GM21528 (cell line): ENCODE measurements around the gene RIT2.

Source experiments
- ATAC-seq: cut with Tn5 transposase; IDR thresholded peaks from one replicate; pipeline ENCODE4 v1.9.1; 2021; ENCODE audit warnings: mild to moderate bottlenecking, moderate library complexity; ENCODE audit not compliant: unreplicated experiment, low FRiP score

RIT2 gene

DNA sequence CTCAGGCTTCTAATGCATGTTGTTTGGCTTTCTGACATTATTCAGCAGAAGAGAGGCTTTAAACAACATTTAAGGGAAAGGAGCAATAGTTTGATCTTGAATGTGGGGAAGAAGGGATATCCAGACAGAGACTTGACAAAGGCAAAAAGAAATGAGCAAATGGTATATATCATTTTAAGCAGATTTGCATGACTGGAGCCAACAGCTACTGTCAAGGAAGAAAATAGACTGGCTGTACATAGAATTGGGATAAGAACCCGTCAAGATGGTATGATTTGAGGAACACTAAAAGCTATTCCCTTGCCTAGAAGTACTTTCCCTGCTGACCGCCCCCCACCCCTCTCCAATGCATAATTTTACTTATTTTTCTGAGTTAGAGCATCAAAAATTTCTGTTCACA, 174.5 kb downstream of the RIT2 start:
- no peak for ATAC-seq

DNA sequence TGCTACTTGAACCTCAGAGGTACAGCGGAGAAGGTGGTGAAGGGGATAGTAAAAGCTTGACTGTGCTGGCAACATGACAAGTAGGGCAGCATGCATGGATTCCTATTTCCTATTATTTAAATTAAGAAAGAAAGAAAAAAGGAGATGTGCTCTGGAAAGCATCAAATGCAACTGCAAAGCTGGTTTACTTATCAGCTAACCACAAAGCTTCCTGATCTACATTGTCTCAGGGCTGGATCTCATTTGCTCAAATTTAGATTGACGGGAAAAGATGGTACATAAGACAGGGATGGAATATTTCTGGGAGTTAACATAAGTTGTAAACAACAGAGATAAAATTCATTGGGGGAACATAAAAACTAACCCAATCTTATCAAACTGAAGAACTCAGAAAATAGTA, 178.0 kb downstream of the RIT2 start:
- no peak for ATAC-seq

DNA sequence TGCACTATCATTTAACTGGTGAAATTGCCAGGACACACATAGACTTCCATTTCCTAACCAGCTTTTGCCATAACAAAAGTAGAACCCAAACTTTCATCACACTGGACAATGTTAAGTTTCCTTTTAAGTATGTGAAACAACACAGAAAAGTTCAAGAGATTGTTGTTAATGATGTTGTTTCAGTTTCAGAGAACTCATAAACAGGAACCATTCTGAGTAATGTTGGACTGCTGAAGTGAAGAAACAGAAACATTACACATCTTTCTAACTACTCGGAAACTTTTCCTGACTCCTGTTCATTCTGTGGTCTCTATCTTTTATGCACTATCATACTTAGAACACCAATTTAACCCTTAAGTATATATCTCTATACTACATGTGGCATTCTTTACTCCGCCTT, 179.2 kb downstream of the RIT2 start:
- no peak for ATAC-seq

DNA sequence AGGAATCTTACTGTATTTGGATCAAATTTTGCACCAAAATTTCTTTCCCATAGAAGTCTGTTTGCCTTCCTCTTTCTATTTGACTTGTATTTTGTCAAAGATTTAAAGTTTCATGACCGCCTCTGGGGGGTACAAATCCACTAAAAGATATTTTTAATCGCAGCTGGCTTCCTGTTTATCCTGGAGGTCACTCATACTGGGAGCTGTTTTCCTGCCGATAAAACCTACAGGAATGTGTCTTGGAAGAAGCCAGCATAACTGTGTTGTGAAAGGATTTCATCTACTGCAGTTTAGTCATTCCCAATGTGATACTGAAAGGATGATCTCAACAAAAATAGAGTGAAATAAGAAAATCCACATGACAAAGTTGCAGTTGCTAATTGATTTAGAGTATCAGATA, 184.0 kb downstream of the RIT2 start:
- ATAC-seq: no peak

DNA sequence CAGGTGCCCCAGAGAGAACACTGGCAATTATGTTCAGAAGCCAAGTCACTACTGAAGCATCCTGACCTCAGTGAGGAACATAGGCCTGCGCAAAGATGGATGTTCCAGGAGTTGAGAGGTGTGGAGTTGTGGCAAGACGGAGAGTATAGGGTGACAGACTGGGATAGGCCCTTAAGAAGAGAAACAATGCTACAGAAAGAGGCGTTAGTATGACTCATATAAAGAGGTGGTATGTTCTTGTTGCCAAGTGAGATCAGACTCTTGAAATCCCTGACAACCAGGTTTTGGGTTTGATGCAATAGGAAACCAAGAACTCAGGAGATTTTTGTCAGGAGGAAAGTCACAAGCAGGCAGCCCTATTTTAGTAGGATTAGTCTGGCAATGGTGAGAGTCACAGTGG, 185.6 kb downstream of the RIT2 start:
- ATAC-seq: no peak

DNA sequence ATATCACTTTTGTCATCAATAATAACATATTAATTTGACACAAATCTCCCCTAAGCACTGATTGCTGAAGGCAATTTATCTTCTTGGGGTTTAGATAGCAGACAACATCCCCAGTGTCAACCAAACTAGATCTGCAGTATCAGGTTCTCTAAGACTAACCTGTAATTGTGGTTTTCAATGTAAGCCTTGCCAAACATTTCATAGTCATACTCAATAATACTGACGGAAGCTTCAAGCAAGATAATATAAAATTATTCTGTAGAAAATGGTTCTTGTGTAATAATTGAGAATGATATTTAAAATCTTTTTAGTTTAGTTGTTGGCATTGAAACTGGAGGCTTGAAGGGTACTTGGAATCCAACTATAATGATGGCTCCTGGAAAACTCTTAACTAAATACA, 186.3 kb downstream of the RIT2 start:
- ATAC-seq: no peak

- no peak for ATAC-seq
Observed at GRCh38 chr18:42925036-42925435, 190.4 kb downstream of the RIT2 start.

DNA sequence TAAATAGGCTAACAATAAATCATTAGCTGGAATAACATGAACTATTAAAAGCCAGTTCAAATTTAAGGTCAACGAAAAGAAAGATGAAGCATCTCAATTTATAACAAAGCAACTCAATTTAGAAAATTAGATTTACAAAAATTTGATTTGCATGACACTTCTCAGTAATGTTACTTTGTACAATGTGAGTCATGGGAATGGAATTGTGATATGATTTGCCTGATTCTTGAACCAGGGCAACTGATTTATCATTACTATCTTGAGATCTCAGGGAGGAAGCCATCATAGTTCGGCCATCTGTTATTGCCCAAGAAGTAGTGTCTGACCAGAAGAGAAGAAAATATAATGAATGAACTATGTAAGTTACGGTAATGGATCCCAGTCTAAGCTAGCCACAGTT, 193.1 kb downstream of the RIT2 start:
- ATAC-seq: no peak

GRCh38 chr18:42921226-42921737, 194.2 kb downstream of the RIT2 start:
- no peak for ATAC-seq

- ATAC-seq: no peak
Observed at GRCh38 chr18:42920621-42921020, 194.9 kb downstream of the RIT2 start.

GRCh38 chr18:42915299-42915698, 200.2 kb downstream of the RIT2 start:
- ATAC-seq: no peak

DNA sequence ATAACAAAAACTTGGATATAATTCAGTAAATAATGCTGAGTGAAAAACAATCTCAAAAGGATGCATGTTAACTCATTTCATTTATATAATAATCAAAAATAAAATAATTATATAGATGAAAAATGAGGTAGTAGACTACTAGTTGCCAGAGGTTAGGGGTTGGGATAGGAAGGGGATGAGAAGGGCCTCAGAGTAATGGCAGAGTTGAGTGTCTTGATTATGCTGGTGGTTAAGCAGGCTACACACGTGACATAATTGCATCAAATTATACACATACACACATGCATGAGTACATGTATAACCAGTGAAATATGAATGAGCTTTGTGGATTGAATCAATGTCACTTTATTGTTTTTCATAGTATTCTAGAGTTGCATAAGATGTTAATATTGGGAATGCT, 201.0 kb downstream of the RIT2 start:
- ATAC-seq: no peak

- ATAC-seq: no peak
Observed at GRCh38 chr18:42909095-42909494, 206.4 kb downstream of the RIT2 start.

DNA sequence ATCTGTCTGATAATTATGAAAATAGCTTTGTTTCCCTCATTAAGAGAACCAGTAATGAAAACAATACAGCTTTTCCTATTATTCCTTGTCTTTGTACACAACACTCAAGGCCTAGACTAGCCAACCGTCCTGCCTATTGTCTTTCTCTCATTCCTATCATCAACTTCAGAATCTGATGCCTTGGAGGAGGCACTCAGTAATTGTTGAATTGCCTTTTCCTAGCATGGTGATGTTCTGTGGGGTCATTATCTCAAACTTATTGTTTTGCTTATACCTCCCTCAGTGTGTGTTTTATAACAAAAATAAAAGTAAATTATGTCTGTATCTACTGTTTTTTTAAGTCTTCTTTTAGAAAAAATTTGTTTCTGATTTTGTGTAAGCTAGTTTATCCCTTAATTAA, 208.7 kb downstream of the RIT2 start:
- no peak for ATAC-seq

DNA sequence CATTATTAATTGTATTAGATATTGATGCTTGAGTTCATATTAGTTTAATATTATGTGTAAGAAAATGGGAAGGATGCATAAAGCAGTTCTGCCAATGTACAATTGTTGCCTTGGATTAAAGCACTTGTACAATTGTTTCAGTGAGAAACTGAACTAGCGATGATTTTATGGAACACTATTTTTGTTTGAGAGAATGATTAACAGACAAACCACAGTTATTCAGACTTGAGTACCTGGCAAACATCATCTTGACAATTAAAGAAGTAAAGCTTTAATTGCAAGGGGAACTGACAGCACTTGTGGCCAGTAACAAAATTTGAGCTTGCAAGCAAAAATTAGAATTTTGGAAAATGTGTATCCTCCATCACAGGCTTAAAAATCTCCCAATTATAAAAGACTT, 214.3 kb downstream of the RIT2 start:
- ATAC-seq: no peak

GRCh38 chr18:42893977-42894376, 221.5 kb downstream of the RIT2 start:
- ATAC-seq: no peak

- ATAC-seq: no peak
Observed at GRCh38 chr18:42892181-42892580, 223.3 kb downstream of the RIT2 start.

GRCh38 chr18:42891705-42892104, 223.8 kb downstream of the RIT2 start:
- ATAC-seq: no peak

DNA sequence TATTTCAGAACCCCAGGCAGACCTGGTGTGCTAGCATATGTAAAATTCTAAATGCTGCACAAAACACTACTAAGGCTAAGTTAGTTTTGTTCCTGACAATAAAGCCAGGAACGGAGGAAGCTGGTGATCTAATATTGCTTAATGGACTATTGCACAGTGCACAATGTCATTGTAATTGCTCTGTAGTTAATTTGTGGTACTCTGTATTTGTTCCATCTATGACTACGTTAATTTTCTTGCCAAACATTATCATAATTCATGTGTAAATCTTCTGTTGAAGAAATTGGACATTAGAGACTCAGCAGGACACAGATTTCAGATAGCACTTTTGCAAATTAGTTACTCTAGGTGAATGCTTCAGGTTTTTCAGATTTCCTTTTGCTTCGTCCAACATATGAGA, 232.3 kb downstream of the RIT2 start:
- no peak for ATAC-seq

DNA sequence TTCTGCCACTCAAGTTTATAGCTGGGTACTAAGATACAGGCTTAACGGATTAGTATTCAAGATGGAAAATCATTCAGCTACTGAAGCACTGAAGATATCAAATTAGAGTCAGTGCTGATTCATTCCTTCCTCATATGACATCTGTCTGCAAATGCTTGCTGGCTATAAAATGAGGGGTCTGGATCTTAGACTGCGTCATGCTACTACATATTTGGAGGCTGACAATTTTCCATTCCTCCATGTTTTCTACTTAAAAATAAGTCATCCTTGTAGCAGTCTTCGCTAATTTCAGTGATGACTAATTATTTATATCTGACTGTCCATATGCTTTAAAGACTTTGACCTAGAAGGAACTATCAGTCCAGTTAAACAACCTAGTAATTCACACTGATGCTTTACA, 233.4 kb downstream of the RIT2 start:
- ATAC-seq: no peak

DNA sequence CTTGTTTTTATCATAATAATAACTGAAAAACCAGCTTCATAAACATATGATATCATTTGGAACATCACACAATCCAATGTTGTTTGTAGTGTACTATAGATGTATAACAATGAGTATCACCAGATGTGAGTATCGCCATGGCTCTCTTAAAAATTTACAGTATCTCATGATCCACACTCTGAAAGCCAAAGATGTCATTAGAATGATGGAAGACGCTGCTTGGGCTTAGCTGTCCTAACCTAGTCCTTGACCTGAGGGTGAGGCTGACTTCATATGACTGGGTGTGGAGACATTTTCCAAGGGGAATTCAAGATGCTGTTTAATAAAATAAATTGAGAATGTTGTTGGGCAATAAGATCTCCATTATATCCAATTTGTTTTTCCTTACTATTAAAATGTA, 242.6 kb downstream of the RIT2 start:
- no peak for ATAC-seq

GRCh38 chr18:42864876-42865275, 250.6 kb downstream of the RIT2 start:
- no peak for ATAC-seq

- no peak for ATAC-seq
Observed at GRCh38 chr18:42861271-42861670, 254.2 kb downstream of the RIT2 start.
